ENCODE measurements around the gene PCDHA13.
A peak's percentile ranks its signal among the peaks of the same experiment; 100 is the strongest.

- no peak for TF ChIP-seq RFX5 (IDR thresholded peaks at IDR 0.05; ENCODE audit: low read depth, low read length)
- no peak for TF ChIP-seq ZSCAN29 (IDR thresholded peaks at IDR 0.05)
- TF ChIP-seq NFYA (IDR thresholded peaks at IDR 0.05; ENCODE audit: borderline replicate concordance, low read depth, low read length) = no peak
- no peak for TF ChIP-seq MTA2 (IDR thresholded peaks at IDR 0.05; ENCODE audit: low read depth)
- TF ChIP-seq MXI1 (IDR thresholded peaks at IDR 0.05; ENCODE audit: low read depth, low read length) = no peak
- peak in 1 of 3 experiments; percentile 13; a peak in 1 of 6 replicates for TF ChIP-seq CTCF (IDR thresholded peaks at IDR 0.05 in 2 of 3, conservative IDR thresholded peaks at IDR 0.05 in 1 of 3; ENCODE audit: control insufficient read depth in 2 of 3, extremely low read depth in 1 of 3, insufficient read depth in 1 of 3, low read depth in 3 of 3, low read length in 3 of 3)
- TF ChIP-seq, protein P1, sequence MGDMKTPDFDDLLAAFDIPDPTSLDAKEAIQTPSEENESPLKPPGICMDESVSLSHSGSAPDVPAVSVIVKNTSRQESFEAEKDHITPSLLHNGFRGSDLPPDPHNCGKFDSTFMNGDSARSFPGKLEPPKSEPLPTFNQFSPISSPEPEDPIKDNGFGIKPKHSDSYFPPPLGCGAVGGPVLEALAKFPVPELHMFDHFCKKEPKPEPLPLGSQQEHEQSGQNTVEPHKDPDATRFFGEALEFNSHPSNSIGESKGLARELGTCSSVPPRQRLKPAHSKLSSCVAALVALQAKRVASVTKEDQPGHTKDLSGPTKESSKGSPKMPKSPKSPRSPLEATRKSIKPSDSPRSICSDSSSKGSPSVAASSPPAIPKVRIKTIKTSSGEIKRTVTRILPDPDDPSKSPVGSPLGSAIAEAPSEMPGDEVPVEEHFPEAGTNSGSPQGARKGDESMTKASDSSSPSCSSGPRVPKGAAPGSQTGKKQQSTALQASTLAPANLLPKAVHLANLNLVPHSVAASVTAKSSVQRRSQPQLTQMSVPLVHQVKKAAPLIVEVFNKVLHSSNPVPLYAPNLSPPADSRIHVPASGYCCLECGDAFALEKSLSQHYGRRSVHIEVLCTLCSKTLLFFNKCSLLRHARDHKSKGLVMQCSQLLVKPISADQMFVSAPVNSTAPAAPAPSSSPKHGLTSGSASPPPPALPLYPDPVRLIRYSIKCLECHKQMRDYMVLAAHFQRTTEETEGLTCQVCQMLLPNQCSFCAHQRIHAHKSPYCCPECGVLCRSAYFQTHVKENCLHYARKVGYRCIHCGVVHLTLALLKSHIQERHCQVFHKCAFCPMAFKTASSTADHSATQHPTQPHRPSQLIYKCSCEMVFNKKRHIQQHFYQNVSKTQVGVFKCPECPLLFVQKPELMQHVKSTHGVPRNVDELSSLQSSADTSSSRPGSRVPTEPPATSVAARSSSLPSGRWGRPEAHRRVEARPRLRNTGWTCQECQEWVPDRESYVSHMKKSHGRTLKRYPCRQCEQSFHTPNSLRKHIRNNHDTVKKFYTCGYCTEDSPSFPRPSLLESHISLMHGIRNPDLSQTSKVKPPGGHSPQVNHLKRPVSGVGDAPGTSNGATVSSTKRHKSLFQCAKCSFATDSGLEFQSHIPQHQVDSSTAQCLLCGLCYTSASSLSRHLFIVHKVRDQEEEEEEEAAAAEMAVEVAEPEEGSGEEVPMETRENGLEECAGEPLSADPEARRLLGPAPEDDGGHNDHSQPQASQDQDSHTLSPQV (IDR thresholded peaks at IDR 0.05) = no peak
- TF ChIP-seq PBX3 (IDR thresholded peaks at IDR 0.05; ENCODE audit: insufficient replicate concordance, low read depth, low read length) = no peak
- no peak for TF ChIP-seq FOXM1 (IDR thresholded peaks at IDR 0.05; ENCODE audit: low read depth, low read length)
Measured at GRCh38 chr5:140868721-140869554, 13.0 kb upstream of the PCDHA13 start, which contains the start of gene PCDHA11.
